Upper lobe of left lung (tissue), 6 donors: Measurements from ENCODE around the gene ERC1. TPM values are rescaled to one million over a fixed set of nuclear protein-coding genes. Genes with fewer than 3 reads are reported as not detected.
A peak's percentile ranks its signal among the peaks of the same experiment; 100 is the strongest.

Source experiments
- ATAC-seq, 2 donors: fragments of 200-7000 bp; cut with Tn5 transposase; one replicate each; pipeline ENCODE4 v1.9.1; 2022; ENCODE audit warnings: mild to moderate bottlenecking in 2 of 2, moderate library complexity in 2 of 2; ENCODE audit not compliant: low FRiP score in 2 of 2
- DNase-seq, 2 donors: peaks; one replicate each; pipeline ENCODE4 v3.0.0-alpha.2; 2019 to 2020
- H3K27ac ChIP-seq, 4 donors: fragments of 200-600 bp; sonication (generic); one replicate each; pipeline ENCODE4 v1.5.1; 2016 to 2019
- H3K27me3 ChIP-seq, 4 donors: fragments of 200-600 bp; sonication (generic); one replicate each; pipeline ENCODE4 v1.5.1; 2017 to 2019
- H3K36me3 ChIP-seq, 4 donors: fragments of 200-600 bp; sonication (generic); one replicate each; pipeline ENCODE4 v1.5.1; 2016 to 2019
- H3K4me1 ChIP-seq, 4 donors: fragments of 200-600 bp; sonication (generic); one replicate each; pipeline ENCODE4 v1.5.1; 2018 to 2019
- H3K4me3 ChIP-seq, 4 donors: fragments of 200-600 bp; sonication (generic); one replicate each; pipeline ENCODE4 v1.5.1; 2017 to 2019; ENCODE audit warnings: mild to moderate bottlenecking in 2 of 4, moderate library complexity in 1 of 4
- H3K9me3 ChIP-seq, 4 donors: fragments of 200-600 bp; sonication (generic); one replicate each; pipeline ENCODE4 v1.5.1; 2018 to 2019
- CTCF ChIP-seq, 6 experiments: fragments of 450-650 bp in 4 of 6; fragments of 200-600 bp in 2 of 6; sonication (generic) in 2 of 6; IDR thresholded peaks; one replicate each; pipeline ENCODE4 v1.5.1; 2016 to 2019; ENCODE audit warnings: antibody characterized with exemption in 6 of 6
- EP300 ChIP-seq, 4 donors: sonication (generic); formaldehyde crosslinking; IDR thresholded peaks; one replicate each; pipeline ENCODE4 v1.5.1; 2017; ENCODE audit warnings: antibody characterized with exemption in 4 of 4, control low read depth in 2 of 4
- POLR2A ChIP-seq, 4 donors: fragments of 450-650 bp; IDR thresholded peaks; one replicate each; pipeline ENCODE4 v1.5.1; 2016 to 2017; ENCODE audit warnings: antibody characterized with exemption in 4 of 4, mild to moderate bottlenecking in 2 of 4
- POLR2AphosphoS5 ChIP-seq, 2 donors: sonication (generic); formaldehyde crosslinking; IDR thresholded peaks; one replicate each; pipeline ENCODE4 v1.5.1; 2017; ENCODE audit warnings: antibody characterized with exemption in 2 of 2
- WGBS, 2 donors: methylation state at CpG; one replicate each; pipeline ENCODE4 v1.1.5; 2017 to 2018; 5-methylcytosine and 5-hydroxymethylcytosine counted together
- total RNA-seq, 6 donors: library from RNA; depleted of rRNA in 4 of 6; stranded (reverse); fragments of >200 nt in 4 of 6; gene quantifications; one replicate each; pipeline versions ENCODE4 v1.1.0 to v1.2.1, GENCODE V29; 2016 to 2021
- donor health status: DM: no; HTN: no; CAD: no; lungs with moderate emphysema.
- donor health status: DM: no; HTN: yes; CAD: no; lungs with severe emphysema.

The ERC1 gene
- total RNA-seq, 6 donors from 2014 or later = 37.7 to 158 (median 60.1) TPM

- peak overlapping the region; percentile 8 to 43 (median 14) for H3K27ac ChIP-seq
These were observed 291.8 kb downstream of the ERC1 start for GRCh38 chr12:1282670-1283315.

GRCh38 chr12:1283316-1283715 lies 292.3 kb downstream of the ERC1 start:
- no peak for TF ChIP-seq POLR2A (IDR thresholded peaks at IDR 0.05)
- TF ChIP-seq EP300 (IDR thresholded peaks at IDR 0.05) = no peak
- no peak for TF ChIP-seq CTCF (IDR thresholded peaks at IDR 0.05)
- no peak for TF ChIP-seq POLR2AphosphoS5 (IDR thresholded peaks at IDR 0.05)
- DNase-seq (no peak), ATAC-seq (no peak)
- Histone ChIP-seq H3K27me3 (no peaks in the 10 kb centered on the region), H3K27ac (peak overlapping the region; percentile 8 to 43 (median 14)), H3K36me3 (no peaks in the 10 kb centered on the region), H3K4me1 (peaks cover 0 to 2% (median 0%) of the 10 kb centered on the region in 4 donors), H3K9me3 (no peaks in the 10 kb centered on the region), H3K4me3 (no peak overlapping the region)
- WGBS, 2 donors = 86 to 91% methylated on average over 2 of the region's 2 CpGs

More at GRCh38 chr12:1282670-1283315, 291.8 kb downstream of the ERC1 start:
- TF ChIP-seq EP300 (IDR thresholded peaks at IDR 0.05) (no peak), POLR2A (IDR thresholded peaks at IDR 0.05) (no peak), CTCF (IDR thresholded peaks at IDR 0.05) (no peak), POLR2AphosphoS5 (IDR thresholded peaks at IDR 0.05) (no peak)
- H3K27me3 ChIP-seq = no peaks in the 10 kb centered on the region
- ATAC-seq (peak in 1 of 2 donors; percentile 76), DNase-seq (no peak)
- H3K4me3 ChIP-seq = no peak overlapping the region
- no peaks in the 10 kb centered on the region for H3K9me3 ChIP-seq
- peaks cover 0 to 2% (median 0%) of the 10 kb centered on the region in 4 donors for H3K4me1 ChIP-seq
- WGBS, 2 donors = 81 to 85% methylated on average over 5 of the region's 5 CpGs
- H3K36me3 ChIP-seq = no peaks in the 10 kb centered on the region

- 89 to 91% methylated on average over 4 of the region's 4 CpGs for WGBS, 2 donors
- Histone ChIP-seq H3K36me3 (no peaks in the 10 kb centered on the region), H3K9me3 (no peaks in the 10 kb centered on the region), H3K4me1 (peaks cover 4 to 5% (median 5%) of the 10 kb centered on the region in 4 donors), H3K4me3 (no peak overlapping the region), H3K27me3 (no peaks in the 10 kb centered on the region), H3K27ac (no peak overlapping the region)
- DNase-seq (no peak), ATAC-seq (no peak)
- TF ChIP-seq POLR2AphosphoS5 (IDR thresholded peaks at IDR 0.05) (no peak), CTCF (IDR thresholded peaks at IDR 0.05) (no peak), POLR2A (IDR thresholded peaks at IDR 0.05) (no peak), EP300 (IDR thresholded peaks at IDR 0.05) (no peak)
These were observed 293.6 kb downstream of the ERC1 start for GRCh38 chr12:1284611-1285010.

GRCh38 chr12:1287446-1287975 lies 296.5 kb downstream of the ERC1 start:
- Histone ChIP-seq H3K9me3 (no peaks in the 10 kb centered on the region), H3K27me3 (no peaks in the 10 kb centered on the region), H3K4me3 (no peak overlapping the region), H3K27ac (no peak overlapping the region), H3K36me3 (no peaks in the 10 kb centered on the region), H3K4me1 (peaks cover 3 to 16% (median 13%) of the 10 kb centered on the region in 4 donors)
- TF ChIP-seq POLR2AphosphoS5 (IDR thresholded peaks at IDR 0.05) (no peak), EP300 (IDR thresholded peaks at IDR 0.05) (no peak), POLR2A (IDR thresholded peaks at IDR 0.05) (no peak), CTCF (IDR thresholded peaks at IDR 0.05) (no peak)
- ATAC-seq = no peak
- DNase-seq = no peak
- WGBS, 2 donors = 97 to 100% methylated on average over 3 of the region's 3 CpGs
